Astrocyte of the hippocampus (primary cell): ENCODE measurements around the gene DMBT1.

Source experiments
- DNase-seq: peaks from one replicate; pipeline ENCODE4 v3.0.0; 2011; ENCODE audit warnings: low read depth, low spot score

Gene DMBT1

DNA sequence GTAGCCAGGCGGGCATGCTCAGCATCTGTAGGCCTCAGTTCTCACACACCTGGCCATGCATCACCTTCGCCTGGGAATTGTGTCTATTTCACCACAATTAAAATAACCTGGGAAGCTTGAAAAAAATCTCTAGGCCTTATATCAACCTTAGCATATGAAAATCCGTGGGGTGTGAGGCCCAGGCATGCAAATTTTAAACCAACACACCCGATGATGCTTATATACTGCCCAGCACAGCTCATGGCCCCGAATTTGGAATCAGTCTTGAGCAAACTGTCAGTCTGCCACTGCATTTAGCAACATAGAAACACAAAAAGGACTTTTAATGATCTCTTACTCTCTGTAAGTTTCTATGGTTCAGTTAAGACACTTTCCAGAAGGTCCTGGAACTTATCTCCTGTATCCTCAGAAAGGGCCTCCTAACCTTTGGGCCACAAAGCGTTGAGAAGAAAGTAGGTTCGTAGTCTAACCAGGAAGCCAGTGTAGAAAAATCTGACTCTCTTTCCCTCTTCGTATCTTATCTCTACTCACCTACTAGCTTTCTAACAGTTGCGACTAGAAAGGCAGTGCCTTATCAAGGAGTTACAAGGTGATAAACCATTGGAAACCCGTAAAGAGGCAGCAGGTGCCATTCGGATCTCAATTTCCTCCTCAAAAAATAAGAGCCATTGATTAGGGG lies 12.0 kb upstream of the DMBT1 start:
- DNase-seq = no peak

DNA sequence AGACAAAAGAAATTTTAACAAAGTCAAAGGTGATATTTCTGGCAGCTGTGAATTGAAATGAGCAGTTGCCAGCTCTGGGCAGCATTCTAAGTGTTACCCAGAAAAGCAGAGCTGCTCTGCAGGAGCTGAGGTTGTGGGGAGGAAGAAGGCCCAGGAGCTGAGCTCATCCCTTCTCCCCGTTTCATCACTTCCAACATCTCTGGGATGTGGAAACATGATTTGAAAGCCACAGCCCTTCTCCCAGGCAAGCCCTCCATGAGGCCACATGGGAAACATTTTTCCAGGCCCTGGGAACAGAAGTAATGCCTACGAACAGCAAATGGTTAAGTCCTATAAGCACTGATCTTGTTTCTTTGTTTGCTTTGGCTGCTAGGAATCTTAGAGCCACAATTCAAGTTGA lies 10.9 kb upstream of the DMBT1 start:
- no peak for DNase-seq

- no peak for DNase-seq
Observed at GRCh38 chr10:122550427-122550826, 10.1 kb upstream of the DMBT1 start.

DNA sequence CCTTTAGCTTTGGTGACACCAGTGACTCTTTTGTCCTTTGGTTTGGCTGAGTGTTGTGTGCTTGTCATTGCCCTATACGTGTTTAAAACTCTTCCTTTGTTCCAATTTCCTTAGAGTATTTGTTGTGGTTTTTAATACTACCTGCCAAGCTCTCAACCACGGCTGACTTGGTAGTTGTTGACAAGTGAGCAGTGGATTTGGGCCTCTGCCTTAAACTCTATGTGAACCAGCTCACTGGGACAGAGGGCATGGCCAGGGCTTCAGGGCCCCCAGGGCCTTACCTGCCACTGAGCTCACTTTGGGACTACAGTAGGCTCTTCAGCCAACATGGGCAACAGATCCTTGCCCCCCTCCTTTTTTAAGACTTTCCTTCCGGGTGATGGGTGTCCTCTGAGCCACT lies 9.6 kb upstream of the DMBT1 start:
- peak; percentile 11 for DNase-seq

DNA sequence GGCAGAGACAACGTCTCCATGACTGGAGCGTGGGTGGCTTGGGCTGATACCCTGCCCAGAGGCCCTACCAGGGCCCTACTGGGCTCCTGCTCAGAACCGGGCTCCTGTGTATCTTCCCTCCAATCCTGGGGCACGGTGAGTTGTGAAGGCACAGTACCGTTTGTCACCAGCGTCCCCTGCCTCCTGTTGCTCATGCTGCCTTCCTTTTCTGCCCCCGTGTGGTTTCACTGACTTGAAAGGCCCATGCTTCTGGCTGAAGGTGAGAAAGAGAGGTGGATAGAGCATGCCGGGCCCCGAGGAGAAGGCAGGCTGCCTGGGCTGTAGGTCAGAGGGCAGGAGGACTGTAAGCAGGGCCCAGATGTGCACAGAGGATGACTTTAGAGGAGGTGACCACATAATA lies 9.1 kb upstream of the DMBT1 start:
- no peak for DNase-seq

GRCh38 chr10:122553341-122553740 lies 7.2 kb upstream of the DMBT1 start:
- DNase-seq = no peak

GRCh38 chr10:122554131-122555036 lies 6.2 kb upstream of the DMBT1 start:
- no peak for DNase-seq

GRCh38 chr10:122555442-122555841 lies 5.1 kb upstream of the DMBT1 start:
- no peak for DNase-seq

DNA sequence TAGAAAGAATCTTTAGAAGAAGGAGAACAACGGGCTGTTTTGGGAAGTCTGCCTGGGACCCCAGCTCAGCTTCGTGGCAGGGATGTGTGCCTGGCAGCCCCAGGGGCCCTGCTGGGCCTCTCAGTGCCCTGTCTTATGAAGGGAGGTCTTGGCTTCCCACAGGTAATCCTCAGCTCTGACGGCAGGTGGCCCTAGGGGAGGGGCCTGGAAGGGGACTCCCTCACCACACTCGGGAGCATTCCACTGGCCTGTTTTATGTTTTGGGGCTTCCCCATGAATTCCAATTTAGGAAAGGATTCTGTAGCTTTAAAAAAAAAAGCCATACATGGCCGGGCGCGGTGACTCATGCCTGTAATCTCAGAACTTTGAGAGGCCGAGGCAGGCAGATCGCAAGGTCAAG lies 3.0 kb upstream of the DMBT1 start:
- no peak for DNase-seq

DNA sequence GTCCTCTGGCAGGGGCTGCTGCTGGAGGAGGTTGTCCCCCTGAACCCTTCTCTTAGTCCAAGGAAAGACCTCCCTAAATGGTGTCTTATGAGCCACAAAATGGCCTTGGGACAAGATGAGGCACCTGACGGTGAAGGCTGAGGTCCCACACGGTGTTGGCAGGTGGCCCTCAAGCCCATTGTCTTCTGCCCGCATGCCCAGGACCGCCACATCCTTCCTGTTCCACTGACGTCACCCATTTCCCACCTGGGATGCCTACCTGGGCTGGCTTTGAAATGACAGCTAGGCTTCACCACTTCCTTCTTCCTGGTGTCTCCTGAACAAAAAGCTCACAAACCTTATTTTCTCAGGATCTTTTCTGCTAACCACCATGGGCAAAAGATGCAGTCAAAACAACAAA lies 2.1 kb upstream of the DMBT1 start:
- no peak for DNase-seq

GRCh38 chr10:122559228-122559627 lies 1.3 kb upstream of the DMBT1 start:
- DNase-seq = no peak

DNA sequence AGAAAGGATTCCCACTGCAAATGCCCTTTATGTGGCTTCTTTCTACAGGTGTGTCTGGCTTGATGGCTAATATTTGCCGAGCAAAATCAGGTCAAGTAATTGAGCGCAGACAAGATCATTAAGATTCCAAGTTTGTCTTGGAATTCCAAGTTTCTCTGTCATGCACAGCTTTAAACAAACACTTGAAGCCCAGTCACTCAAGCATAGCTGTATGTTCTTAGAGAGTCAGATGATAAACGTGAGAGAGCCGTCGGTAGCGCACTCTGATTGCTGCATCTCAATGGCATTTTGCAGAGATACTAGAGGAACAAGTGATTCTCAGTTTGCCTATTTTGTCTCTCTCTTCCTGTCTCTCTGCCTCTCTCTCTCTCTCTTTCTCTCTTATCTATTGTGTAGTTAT lies 658 bp downstream of the DMBT1 start:
- DNase-seq = peak; percentile 24

GRCh38 chr10:122561792-122562191 lies 1.2 kb downstream of the DMBT1 start:
- no peak for DNase-seq

GRCh38 chr10:122564980-122565379 lies 4.4 kb downstream of the DMBT1 start:
- no peak for DNase-seq

DNA sequence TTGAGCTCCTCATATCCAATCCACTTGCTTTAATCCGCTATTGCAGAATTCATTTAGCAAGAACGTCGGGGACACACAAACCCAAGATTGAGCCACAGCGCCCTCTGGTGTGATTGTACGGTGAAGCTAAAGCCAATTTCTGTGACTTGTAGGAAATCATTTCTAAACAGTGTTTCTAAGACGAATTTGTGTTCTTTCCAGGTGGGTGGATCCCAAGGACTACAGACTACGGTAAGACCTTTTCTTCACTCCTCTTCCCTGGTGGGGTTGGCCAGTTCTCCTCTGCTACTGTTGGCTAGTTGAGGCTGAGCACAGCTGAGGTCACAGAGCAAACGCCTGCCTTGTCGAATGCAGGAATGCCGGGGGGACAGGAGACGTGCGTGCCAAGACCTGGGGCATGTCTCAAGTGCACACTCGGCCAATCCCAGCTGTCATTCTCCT lies 5.2 kb downstream of the DMBT1 start:
- peak; percentile 91 for DNase-seq

DNA sequence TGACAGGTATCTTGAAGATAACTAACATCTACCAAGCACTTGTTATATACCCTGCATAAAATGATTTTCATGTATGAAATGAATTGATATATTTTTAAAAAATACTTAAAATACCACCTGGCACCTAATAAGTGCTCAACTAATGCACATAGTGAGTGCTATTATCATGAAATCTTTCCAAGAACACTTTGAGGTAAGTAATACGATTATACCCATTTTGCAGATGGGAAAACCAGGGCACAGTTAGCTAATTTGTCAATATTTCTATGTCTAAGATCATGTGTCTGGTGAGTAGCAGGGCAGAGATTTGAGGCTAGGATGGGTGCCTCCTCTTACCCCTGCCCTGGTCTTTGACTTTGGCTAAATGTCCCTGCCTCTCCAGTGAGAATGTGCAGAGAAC lies 6.1 kb downstream of the DMBT1 start:
- no peak for DNase-seq

DNA sequence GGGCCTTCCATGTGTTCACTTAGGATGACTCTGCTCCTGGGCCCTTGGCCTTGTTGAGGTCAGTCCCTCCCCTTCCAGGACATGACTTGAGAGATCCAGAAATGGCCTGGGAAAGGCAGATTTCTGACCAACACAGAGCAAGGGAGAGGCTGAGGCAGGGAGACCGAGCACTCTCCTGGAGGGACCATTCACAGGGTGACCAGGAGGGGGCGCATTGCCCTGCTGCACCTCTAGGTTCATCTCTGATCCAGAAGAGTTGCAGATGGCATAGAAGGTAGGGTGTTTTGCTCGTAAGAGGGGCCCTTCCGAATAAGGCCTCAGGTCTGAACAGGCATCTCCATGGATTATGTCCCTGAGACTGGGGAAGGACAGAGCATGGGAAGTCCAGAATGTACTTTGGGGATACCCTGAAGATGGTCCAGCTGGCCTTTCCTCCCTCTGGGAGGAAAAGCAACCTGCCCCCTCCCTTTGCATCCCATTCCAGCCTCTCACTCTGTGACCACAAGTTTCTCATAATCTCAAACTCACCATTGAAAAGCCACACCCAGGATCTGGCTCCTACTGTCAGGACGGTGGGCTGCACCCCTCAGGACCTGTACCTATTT lies 6.6 kb downstream of the DMBT1 start:
- peak; percentile 23 for DNase-seq

DNA sequence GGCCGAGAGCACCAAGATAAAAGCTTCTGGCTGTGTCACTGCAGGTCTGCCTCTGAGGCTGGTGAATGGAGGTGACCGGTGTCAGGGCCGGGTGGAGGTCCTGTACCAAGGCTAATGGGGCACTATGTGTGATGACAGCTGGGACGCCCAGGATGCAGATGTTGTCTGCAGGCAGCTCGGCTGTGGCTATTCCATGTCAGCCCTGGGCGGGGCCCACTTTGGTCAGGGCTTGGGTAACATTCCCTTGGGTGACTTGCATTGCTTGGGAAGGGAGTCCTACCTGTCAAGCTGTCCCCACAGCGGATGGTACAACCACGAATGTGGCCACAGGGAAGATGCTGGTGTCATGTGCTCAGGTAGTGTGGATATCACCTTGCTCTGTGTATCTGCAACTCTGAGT lies 8.0 kb downstream of the DMBT1 start:
- no peak for DNase-seq

DNA sequence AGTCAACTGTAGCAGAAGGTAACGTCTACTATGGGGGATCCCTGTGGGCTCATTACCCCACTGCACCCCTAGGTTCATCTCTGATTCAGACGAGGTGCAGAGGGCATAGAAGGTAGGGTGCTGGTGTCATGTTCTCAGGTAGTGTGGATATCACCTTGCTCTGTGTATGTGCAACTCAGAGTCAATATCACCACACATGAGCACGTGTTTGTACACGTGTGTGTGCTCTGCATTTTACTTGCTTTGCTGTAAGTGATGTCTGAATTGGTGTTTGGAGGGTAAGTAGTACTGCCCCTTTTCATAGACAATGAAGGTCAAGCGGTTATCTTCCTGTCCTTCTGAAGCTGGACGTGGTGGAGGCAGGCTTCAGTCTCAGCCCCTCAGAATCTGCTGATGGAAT lies 10.4 kb downstream of the DMBT1 start:
- no peak for DNase-seq

DNA sequence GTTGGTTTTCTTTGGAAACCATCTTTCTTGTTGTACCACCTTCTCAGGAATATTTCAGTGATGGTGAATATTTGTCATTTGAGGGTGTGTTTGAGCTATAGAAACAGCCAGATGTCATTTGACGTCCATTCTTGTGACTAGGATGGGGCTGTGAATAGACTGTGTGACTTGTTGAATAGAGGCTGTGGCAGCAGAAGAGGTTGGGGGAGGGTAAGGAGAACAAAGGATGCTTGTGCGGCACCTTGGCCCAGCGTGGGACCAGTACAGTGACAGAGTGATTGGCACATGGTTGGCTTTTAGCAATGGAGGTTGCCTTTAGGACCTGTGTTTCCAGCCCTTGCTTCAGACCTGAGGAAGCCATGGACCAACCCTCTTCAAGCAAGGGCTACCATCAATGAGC lies 11.3 kb downstream of the DMBT1 start:
- DNase-seq = no peak

DNA sequence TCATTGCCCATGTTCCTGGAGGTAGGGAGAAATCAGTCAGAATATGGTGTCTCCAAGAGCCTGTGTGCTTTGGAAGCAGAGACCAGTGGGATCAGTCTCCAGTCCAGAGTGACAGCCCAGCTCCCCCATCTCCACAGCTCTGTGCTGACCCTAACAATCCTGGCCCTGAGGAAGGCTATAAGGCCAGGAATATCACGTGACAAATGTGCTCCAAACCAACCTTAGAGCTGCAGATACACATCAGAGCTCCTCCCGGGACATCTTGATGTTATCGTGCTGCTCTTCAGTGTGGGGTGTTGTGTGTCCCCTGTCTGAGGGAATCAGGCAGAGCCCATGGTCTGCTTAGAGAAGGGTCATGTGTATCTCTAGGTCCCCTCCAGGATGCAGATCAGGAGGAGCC lies 15.2 kb downstream of the DMBT1 start:
- DNase-seq = no peak

- DNase-seq = no peak
Observed at GRCh38 chr10:122576291-122576690, 15.7 kb downstream of the DMBT1 start.
